Caco-2 (cell line): Measurements from ENCODE around the gene TADA2B. TPM values are rescaled to one million over a fixed set of nuclear protein-coding genes. Genes with fewer than 3 reads are reported as not detected.
A peak's percentile ranks its signal among the peaks of the same experiment; 100 is the strongest.

Source experiments
- BruUV-seq: library from RNA; stranded (reverse); fragments of 400-500 nt; replicated peaks from 2 replicates; lab custom pipeline; 2021; lab: Mats Ljungman, UMichigan
- CTCF ChIA-PET: fragments of 300-600 bp; sonication (Branson Sonifier 250); formaldehyde crosslinking; loops from one replicate; lab custom pipeline; 2022; ENCODE audit warnings: antibody characterized with exemption; lab: Charles Lee
- POLR2A ChIA-PET: fragments of 300-600 bp; sonication (Branson Sonifier 250); formaldehyde crosslinking; loops from one replicate; lab custom pipeline; 2022; ENCODE audit warnings: antibody characterized with exemption; lab: Charles Lee
- DNase-seq, 2 experiments: peaks; one replicate each; pipeline versions ENCODE4 v3.0.0 to v3.0.0-alpha.2; 2020 to 2022
- H3K27me3 ChIP-seq: replicated peaks from 2 replicates; pipeline ENCODE4 v1.6.0; 2011; ENCODE audit warnings: low read length; ENCODE audit not compliant: control insufficient read depth, insufficient read depth
- H3K36me3 ChIP-seq: 2 replicates; pipeline ENCODE4 v1.5.1; 2011; ENCODE audit warnings: low read length; ENCODE audit not compliant: control insufficient read depth, insufficient read depth
- H3K4me1 ChIP-seq: fragments of 250-450 bp; sonication (Bioruptor Pico); 2 replicates; pipeline ENCODE4 v1.5.1; 2020; ENCODE audit warnings: mild to moderate bottlenecking
- H3K4me3 ChIP-seq: 2 replicates; pipeline ENCODE4 v1.5.1; 2011; ENCODE audit warnings: low read depth, mild to moderate bottlenecking, control low read depth, low read length
- H3K9me3 ChIP-seq: fragments of 250-450 bp; sonication (Bioruptor Pico); 2 replicates; pipeline ENCODE4 v1.5.1; 2020; ENCODE audit warnings: mild to moderate bottlenecking, moderate library complexity
- H3K27ac Mint-ChIP-seq: one replicate; pipeline ENCODE4 v1.8.0; 2022; ENCODE audit warnings: mixed read lengths; ENCODE audit not compliant: unreplicated experiment
- H3K27me3 Mint-ChIP-seq: one replicate; pipeline ENCODE4 v1.8.0; 2022; ENCODE audit warnings: mixed read lengths; ENCODE audit not compliant: insufficient read depth, unreplicated experiment
- H3K36me3 Mint-ChIP-seq: one replicate; pipeline ENCODE4 v1.8.0; 2022; ENCODE audit warnings: mild to moderate bottlenecking, mixed read lengths; ENCODE audit not compliant: insufficient read depth, unreplicated experiment
- H3K4me1 Mint-ChIP-seq: one replicate; pipeline ENCODE4 v1.8.0; 2022; ENCODE audit warnings: low read depth, mixed read lengths; ENCODE audit not compliant: unreplicated experiment
- H3K4me3 Mint-ChIP-seq: one replicate; pipeline ENCODE4 v1.8.0; 2022; ENCODE audit warnings: mild to moderate bottlenecking, moderate library complexity, mixed read lengths; ENCODE audit not compliant: unreplicated experiment
- H3K9me3 Mint-ChIP-seq: one replicate; pipeline ENCODE4 v1.8.0; 2022; ENCODE audit warnings: mixed read lengths; ENCODE audit not compliant: unreplicated experiment
- CTCF ChIP-seq, 2 experiments: fragments of 200-600 bp in 1 of 2; IDR thresholded peaks; 1 replicate in 1 of 2; 2 replicates in 1 of 2; pipeline versions ENCODE4 v1.5.1 to v1.8.0; 2011 to 2022; ENCODE audit warnings: antibody characterized with exemption in 1 of 2, control low read depth in 1 of 2, inconsistent platforms in 1 of 2, low read depth in 1 of 2, low read length in 1 of 2, mild to moderate bottlenecking in 1 of 2, moderate library complexity in 1 of 2; ENCODE audit not compliant: insufficient read depth in 1 of 2, severe bottlenecking in 1 of 2, unreplicated experiment in 1 of 2
- intact Hi-C: fragments of 100-400 bp; cut with micrococcal nuclease; formaldehyde crosslinking; loops from one replicate; pipeline ENCODE4 v1.10.0; 2022; ENCODE audit not compliant: unreplicated experiment
- total RNA-seq: library from RNA; stranded (reverse); gene quantifications from 2 replicates; pipeline ENCODE4 v1.2.3, GENCODE V29; 2022

The TADA2B gene
- total RNA-seq, 1 experiment from 2014 or later, result 21.8 TPM

- BruUV-seq, result no TSS peak
- H3K9me3 Mint-ChIP-seq, result no peaks in the 10 kb centered on the region
- CTCF ChIA-PET, result interaction anchor here (0.7 to 2.9 kb wide), 9 partner anchors 7 to 321 kb away, joined by 3 to 30 read pairs (median 3); no protein-coding TSS in a partner anchor
- POLR2A ChIA-PET, result interaction anchor here (2.9 kb wide), 1 partner anchor 25 kb away, joined by 27 read pairs; the partner anchor contains the start of gene GRPEL1
- H3K4me3 Mint-ChIP-seq, result peak overlapping the region; percentile 82
- no peaks in the 10 kb centered on the region for H3K27me3 Mint-ChIP-seq
- H3K4me1 ChIP-seq, result peaks cover 4% of the 10 kb centered on the region; the same call in 1 of the 2 replicates
- H3K4me1 Mint-ChIP-seq, result peaks cover 27% of the 10 kb centered on the region
- H3K27ac Mint-ChIP-seq, result peak overlapping the region; percentile 39
- H3K9me3 ChIP-seq, result no peaks in the 10 kb centered on the region
- H3K27me3 ChIP-seq, result no peaks in the 10 kb centered on the region
- H3K4me3 ChIP-seq, result peak overlapping the region; percentile 91
- peaks cover 22% of the 10 kb centered on the region for H3K36me3 Mint-ChIP-seq
- H3K36me3 ChIP-seq, result no peaks in the 10 kb centered on the region; the same call in 1 of the 2 replicates
- TF ChIP-seq CTCF (IDR thresholded peaks at IDR 0.05; ENCODE audit: insufficient read depth in 1 of 2, low read depth in 1 of 2, low read length in 1 of 2, severe bottlenecking in 1 of 2, unreplicated experiment in 1 of 2), result no peak
- intact Hi-C loops, result no loop called here
- DNase-seq, result no peak
Observed at GRCh38 chr4:7041801-7042502, 1.2 kb upstream of the TADA2B start.

GRCh38 chr4:7042503-7043283, 479 bp upstream of the TADA2B start:
- Mint-ChIP-seq H3K4me1 (peaks cover 27% of the 10 kb centered on the region), H3K36me3 (peaks cover 16% of the 10 kb centered on the region), H3K27me3 (no peaks in the 10 kb centered on the region), H3K27ac (peak overlapping the region; percentile 39), H3K9me3 (no peaks in the 10 kb centered on the region), H3K4me3 (peak overlapping the region; percentile 82)
- CTCF ChIA-PET, result interaction anchor here (0.6 to 2.9 kb wide), 30 partner anchors 8 to 768 kb away, joined by 3 to 30 read pairs (median 4); partner anchors contain the start of gene GRPEL1
- no peaks in the 10 kb centered on the region; the same call in 1 of the 2 replicates for H3K36me3 ChIP-seq
- no peaks in the 10 kb centered on the region for H3K9me3 ChIP-seq
- peak overlapping the region; percentile 91 for H3K4me3 ChIP-seq
- POLR2A ChIA-PET, result interaction anchor here (0.5 to 2.9 kb wide), 9 partner anchors 8 to 1628 kb away, joined by 3 to 27 read pairs (median 3); partner anchors contain the start of gene GRPEL1
- no TSS peak for BruUV-seq
- no peak for TF ChIP-seq CTCF (IDR thresholded peaks at IDR 0.05; ENCODE audit: insufficient read depth in 1 of 2, low read depth in 1 of 2, low read length in 1 of 2, severe bottlenecking in 1 of 2, unreplicated experiment in 1 of 2)
- peak; percentile 96 to 98 for DNase-seq
- intact Hi-C loops, result no loop called here
- H3K4me1 ChIP-seq, result peaks cover 4% of the 10 kb centered on the region; the same call in 1 of the 2 replicates
- H3K27me3 ChIP-seq, result no peaks in the 10 kb centered on the region
